ENCODE data around the gene FAM210A.
"Not testable (repeated sequence)": the region's sequence is repeated elsewhere in the genome, so short reads cannot be mapped to it uniquely, and the experiment has no call there.

GRCh38 chr18:13695337-13695736 is 31.0 kb downstream of the FAM210A start:
- not testable (repeated sequence) for TF ChIP-seq CTCF (IDR thresholded peaks at IDR 0.05); REST (IDR thresholded peaks at IDR 0.05; ENCODE audit: insufficient read depth in 1 of 2, low read depth in 2 of 2, low read length in 1 of 2); POLR2AphosphoS5 (IDR thresholded peaks at IDR 0.05; ENCODE audit: low read depth, low read length); SIN3A (IDR thresholded peaks at IDR 0.05; ENCODE audit: borderline replicate concordance, insufficient read depth, low read depth, low read length)
